CD4-positive, CD25-positive, alpha-beta regulatory T cell (primary cell): Measurements from ENCODE around the gene FRMD5. TPM values are rescaled to one million over a fixed set of nuclear protein-coding genes. Genes with fewer than 3 reads are reported as not detected.

Source experiments
- ATAC-seq, 2 donors: fragments of 150-1000 bp; cut with Tn5 transposase; one replicate each; pipeline ENCODE4 v1.10.0; 2021; ENCODE audit warnings: low read depth in 2 of 2, moderate number of reproducible peaks in 2 of 2, moderate library complexity in 1 of 2
- DNase-seq, 3 donors: peaks; one replicate each; pipeline versions ENCODE4 v3.0.0 to v3.0.0-alpha.2; 2012 to 2022; ENCODE audit warnings: mixed read lengths in 1 of 3
- H3K27ac ChIP-seq: one replicate; pipeline ENCODE4 v1.7.0; 2013; ENCODE audit warnings: mild to moderate bottlenecking, low read length; ENCODE audit not compliant: insufficient read depth, poor library complexity, severe bottlenecking
- H3K27me3 ChIP-seq: one replicate; pipeline ENCODE4 v1.7.0; 2013; ENCODE audit warnings: low read length; ENCODE audit not compliant: control insufficient read depth, insufficient read depth
- H3K36me3 ChIP-seq: one replicate; pipeline ENCODE4 v1.7.0; 2013; ENCODE audit warnings: mild to moderate bottlenecking, low read length, moderate library complexity; ENCODE audit not compliant: control insufficient read depth, insufficient read depth
- H3K4me1 ChIP-seq: 2 replicates; pipeline ENCODE4 v1.7.0; 2013; ENCODE audit warnings: mild to moderate bottlenecking, low read length; ENCODE audit not compliant: insufficient read depth, control insufficient read depth, poor library complexity, severe bottlenecking
- H3K4me3 ChIP-seq: one replicate; pipeline ENCODE4 v1.7.0; 2013; ENCODE audit warnings: low read depth, mild to moderate bottlenecking, low read length, moderate library complexity
- H3K9me3 ChIP-seq, 2 experiments: 1 replicate in 1 of 2; 2 replicates in 1 of 2; pipeline ENCODE4 v1.7.0; 2013; ENCODE audit warnings: low read length in 2 of 2, mild to moderate bottlenecking in 1 of 2, moderate library complexity in 1 of 2; ENCODE audit not compliant: control insufficient read depth in 2 of 2
- H3K27ac Mint-ChIP-seq, 3 donors: one replicate each; pipeline ENCODE4 v1.8.0; 2020 to 2022; ENCODE audit warnings: mild to moderate bottlenecking in 3 of 3, mixed read lengths in 3 of 3, moderate library complexity in 2 of 3
- H3K27me3 Mint-ChIP-seq: one replicate; pipeline ENCODE4 v1.8.0; 2022; ENCODE audit warnings: mild to moderate bottlenecking, mixed read lengths
- H3K36me3 Mint-ChIP-seq: one replicate; pipeline ENCODE4 v1.8.0; 2020; ENCODE audit warnings: mixed read lengths
- H3K4me1 Mint-ChIP-seq, 4 donors: one replicate each; pipeline ENCODE4 v1.8.0; 2020 to 2022; ENCODE audit warnings: mixed read lengths in 4 of 4, mild to moderate bottlenecking in 1 of 4
- H3K4me3 Mint-ChIP-seq, 4 donors: one replicate each; pipeline ENCODE4 v1.8.0; 2020 to 2022; ENCODE audit warnings: mild to moderate bottlenecking in 4 of 4, mixed read lengths in 4 of 4, moderate library complexity in 3 of 4
- H3K9me3 Mint-ChIP-seq, 7 donors: one replicate each; pipeline ENCODE4 v1.8.0; 2020 to 2022; ENCODE audit warnings: mixed read lengths in 7 of 7, mild to moderate bottlenecking in 3 of 7, moderate library complexity in 2 of 7
- polyA plus RNA-seq, 4 donors: library from polyadenylated mRNA; unstranded; fragments of 300-500 nt; fragmentation: Illumina TruSeq; gene quantifications; one replicate each; pipeline ENCODE4 v1.2.3, GENCODE V29; 2021
- total RNA-seq: library from RNA; stranded (reverse); gene quantifications from one replicate; pipeline ENCODE4 v1.2.3, GENCODE V29; 2022

The FRMD5 gene
- total and polyA plus RNA-seq, 5 donors from 2014 or later = 0.24 to 1.1 (median 0.35) TPM; not detected in 1

GRCh38 chr15:43927203-43927602 is 267.9 kb downstream of the FRMD5 start:
- H3K27me3 Mint-ChIP-seq = peaks cover 26% of the 10 kb centered on the region
- Histone ChIP-seq H3K4me1 (no peaks in the 10 kb centered on the region), H3K27me3 (no peaks in the 10 kb centered on the region), H3K36me3 (no peaks in the 10 kb centered on the region), H3K9me3 (no peaks in the 10 kb centered on the region), H3K4me3 (no peak overlapping the region), H3K27ac (no peak overlapping the region)
- H3K4me3 Mint-ChIP-seq = no peak overlapping the region
- ATAC-seq = no peak
- H3K36me3 Mint-ChIP-seq = no peaks in the 10 kb centered on the region
- H3K9me3 Mint-ChIP-seq = peaks cover 0 to 2% (median 0%) of the 10 kb centered on the region in 7 donors
- DNase-seq = no peak
- no peak overlapping the region for H3K27ac Mint-ChIP-seq
- no peaks in the 10 kb centered on the region for H3K4me1 Mint-ChIP-seq

- Mint-ChIP-seq H3K4me1 (no peaks in the 10 kb centered on the region), H3K9me3 (peaks cover 0 to 2% (median 0%) of the 10 kb centered on the region in 7 donors), H3K27me3 (peaks cover 7% of the 10 kb centered on the region), H3K36me3 (no peaks in the 10 kb centered on the region), H3K4me3 (no peak overlapping the region), H3K27ac (no peak overlapping the region)
- Histone ChIP-seq H3K36me3 (no peaks in the 10 kb centered on the region), H3K27me3 (peaks cover 2% of the 10 kb centered on the region), H3K4me1 (no peaks in the 10 kb centered on the region), H3K27ac (no peak overlapping the region), H3K4me3 (no peak overlapping the region), H3K9me3 (no peaks in the 10 kb centered on the region)
- no peak for ATAC-seq
- DNase-seq = no peak
Measured at GRCh38 chr15:43923553-43923952, 271.5 kb downstream of the FRMD5 start.

- no peak overlapping the region for H3K4me3 Mint-ChIP-seq
- no peaks in the 10 kb centered on the region for H3K4me1 Mint-ChIP-seq
- no peak for ATAC-seq
Measured at GRCh38 chr15:43922021-43922420, 273.1 kb downstream of the FRMD5 start.

GRCh38 chr15:43920815-43921214 is 274.3 kb downstream of the FRMD5 start:
- Histone ChIP-seq H3K27me3 (peaks cover 5% of the 10 kb centered on the region), H3K36me3 (no peaks in the 10 kb centered on the region), H3K4me3 (no peak overlapping the region), H3K4me1 (no peaks in the 10 kb centered on the region), H3K9me3 (no peaks in the 10 kb centered on the region), H3K27ac (no peak overlapping the region)
- no peaks in the 10 kb centered on the region for H3K36me3 Mint-ChIP-seq
- DNase-seq (no peak), ATAC-seq (no peak)
- no peak overlapping the region for H3K4me3 Mint-ChIP-seq
- H3K27ac Mint-ChIP-seq = no peak overlapping the region
- H3K4me1 Mint-ChIP-seq = no peaks in the 10 kb centered on the region
- peaks cover 4% of the 10 kb centered on the region for H3K27me3 Mint-ChIP-seq
- peaks cover 0 to 2% (median 0%) of the 10 kb centered on the region in 7 donors for H3K9me3 Mint-ChIP-seq

More at GRCh38 chr15:43922021-43922420, 273.1 kb downstream of the FRMD5 start:
- Mint-ChIP-seq H3K27me3 (peaks cover 11% of the 10 kb centered on the region), H3K36me3 (no peaks in the 10 kb centered on the region), H3K27ac (no peak overlapping the region), H3K9me3 (peaks cover 0 to 2% (median 0%) of the 10 kb centered on the region in 7 donors)
- Histone ChIP-seq H3K27ac (no peak overlapping the region), H3K4me3 (no peak overlapping the region), H3K4me1 (no peaks in the 10 kb centered on the region), H3K27me3 (peaks cover 5% of the 10 kb centered on the region), H3K36me3 (no peaks in the 10 kb centered on the region), H3K9me3 (no peaks in the 10 kb centered on the region)
- DNase-seq = no peak

GRCh38 chr15:43920254-43920600 is 274.8 kb downstream of the FRMD5 start:
- Histone ChIP-seq H3K27ac (no peak overlapping the region), H3K36me3 (no peaks in the 10 kb centered on the region), H3K27me3 (peaks cover 5% of the 10 kb centered on the region), H3K4me3 (no peak overlapping the region), H3K4me1 (no peaks in the 10 kb centered on the region), H3K9me3 (no peaks in the 10 kb centered on the region)
- H3K36me3 Mint-ChIP-seq = no peaks in the 10 kb centered on the region
- H3K4me3 Mint-ChIP-seq = no peak overlapping the region
- no peaks in the 10 kb centered on the region for H3K9me3 Mint-ChIP-seq
- ATAC-seq = no peak
- no peaks in the 10 kb centered on the region for H3K4me1 Mint-ChIP-seq
- H3K27me3 Mint-ChIP-seq = peaks cover 4% of the 10 kb centered on the region
- H3K27ac Mint-ChIP-seq = no peak overlapping the region
- no peak for DNase-seq

GRCh38 chr15:43919540-43920253 is 275.4 kb downstream of the FRMD5 start:
- H3K4me1 Mint-ChIP-seq = no peaks in the 10 kb centered on the region
- no peak overlapping the region for H3K4me3 Mint-ChIP-seq
- ATAC-seq (no peak), DNase-seq (no peak)
- no peaks in the 10 kb centered on the region for H3K36me3 ChIP-seq
- H3K27ac ChIP-seq = no peak overlapping the region
- no peaks in the 10 kb centered on the region for H3K36me3 Mint-ChIP-seq
- H3K27me3 ChIP-seq = peaks cover 5% of the 10 kb centered on the region
- no peak overlapping the region for H3K4me3 ChIP-seq
- H3K27me3 Mint-ChIP-seq = peaks cover 4% of the 10 kb centered on the region
- no peaks in the 10 kb centered on the region for H3K9me3 Mint-ChIP-seq
- no peak overlapping the region for H3K27ac Mint-ChIP-seq
- no peaks in the 10 kb centered on the region for H3K4me1 ChIP-seq
- H3K9me3 ChIP-seq = no peaks in the 10 kb centered on the region

- Mint-ChIP-seq H3K4me3 (no peak overlapping the region), H3K9me3 (no peaks in the 10 kb centered on the region), H3K27me3 (peaks cover 9% of the 10 kb centered on the region), H3K4me1 (no peaks in the 10 kb centered on the region), H3K27ac (no peak overlapping the region), H3K36me3 (no peaks in the 10 kb centered on the region)
- no peaks in the 10 kb centered on the region for H3K4me1 ChIP-seq
- no peak for ATAC-seq
- H3K9me3 ChIP-seq = no peaks in the 10 kb centered on the region
- no peak overlapping the region for H3K4me3 ChIP-seq
- H3K27ac ChIP-seq = no peak overlapping the region
- DNase-seq = no peak
- H3K27me3 ChIP-seq = peaks cover 5% of the 10 kb centered on the region
- no peaks in the 10 kb centered on the region for H3K36me3 ChIP-seq
Measured at GRCh38 chr15:43918717-43919116, 276.4 kb downstream of the FRMD5 start.

- no peaks in the 10 kb centered on the region for H3K4me1 Mint-ChIP-seq
- peaks cover 9% of the 10 kb centered on the region for H3K27me3 Mint-ChIP-seq
- ATAC-seq (no peak), DNase-seq (no peak)
- H3K9me3 ChIP-seq = no peaks in the 10 kb centered on the region
- H3K27ac ChIP-seq = no peak overlapping the region
- H3K27me3 ChIP-seq = peaks cover 5% of the 10 kb centered on the region
- H3K36me3 Mint-ChIP-seq = no peaks in the 10 kb centered on the region
- no peaks in the 10 kb centered on the region for H3K36me3 ChIP-seq
- H3K4me3 ChIP-seq = no peak overlapping the region
- no peak overlapping the region for H3K27ac Mint-ChIP-seq
- no peak overlapping the region for H3K4me3 Mint-ChIP-seq
- no peaks in the 10 kb centered on the region for H3K9me3 Mint-ChIP-seq
- H3K4me1 ChIP-seq = no peaks in the 10 kb centered on the region
Measured at GRCh38 chr15:43916326-43916660, 278.8 kb downstream of the FRMD5 start.
